ENCODE data around the gene ILK.

DNA sequence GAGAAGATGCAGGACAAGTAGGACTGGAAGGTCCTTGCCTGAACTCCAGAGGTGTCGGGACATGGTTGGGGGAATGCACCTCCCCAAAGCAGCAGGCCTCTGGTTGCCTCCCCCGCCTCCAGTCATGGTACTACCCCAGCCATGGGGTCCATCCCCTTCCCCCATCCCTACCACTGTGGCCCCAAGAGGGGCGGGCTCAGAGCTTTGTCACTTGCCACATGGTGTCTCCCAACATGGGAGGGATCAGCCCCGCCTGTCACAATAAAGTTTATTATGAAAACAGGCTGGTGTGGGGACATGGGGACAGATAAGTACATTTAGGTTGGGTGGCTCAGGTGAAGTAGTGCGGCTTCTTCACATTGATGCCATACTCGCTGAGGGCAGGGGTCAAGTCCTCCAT lies 7.0 kb downstream of the ILK start:
- TF ChIP-seq, protein P1, sequence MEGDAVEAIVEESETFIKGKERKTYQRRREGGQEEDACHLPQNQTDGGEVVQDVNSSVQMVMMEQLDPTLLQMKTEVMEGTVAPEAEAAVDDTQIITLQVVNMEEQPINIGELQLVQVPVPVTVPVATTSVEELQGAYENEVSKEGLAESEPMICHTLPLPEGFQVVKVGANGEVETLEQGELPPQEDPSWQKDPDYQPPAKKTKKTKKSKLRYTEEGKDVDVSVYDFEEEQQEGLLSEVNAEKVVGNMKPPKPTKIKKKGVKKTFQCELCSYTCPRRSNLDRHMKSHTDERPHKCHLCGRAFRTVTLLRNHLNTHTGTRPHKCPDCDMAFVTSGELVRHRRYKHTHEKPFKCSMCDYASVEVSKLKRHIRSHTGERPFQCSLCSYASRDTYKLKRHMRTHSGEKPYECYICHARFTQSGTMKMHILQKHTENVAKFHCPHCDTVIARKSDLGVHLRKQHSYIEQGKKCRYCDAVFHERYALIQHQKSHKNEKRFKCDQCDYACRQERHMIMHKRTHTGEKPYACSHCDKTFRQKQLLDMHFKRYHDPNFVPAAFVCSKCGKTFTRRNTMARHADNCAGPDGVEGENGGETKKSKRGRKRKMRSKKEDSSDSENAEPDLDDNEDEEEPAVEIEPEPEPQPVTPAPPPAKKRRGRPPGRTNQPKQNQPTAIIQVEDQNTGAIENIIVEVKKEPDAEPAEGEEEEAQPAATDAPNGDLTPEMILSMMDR (IDR thresholded peaks at IDR 0.05 in 2 of 3, conservative IDR thresholded peaks at IDR 0.05 in 1 of 3; ENCODE audit: control insufficient read depth in 2 of 3, extremely low read depth in 1 of 3, insufficient read depth in 1 of 3, low read depth in 3 of 3, low read length in 3 of 3), result no peak
- TF ChIP-seq POLR2AphosphoS5 (IDR thresholded peaks at IDR 0.05; ENCODE audit: low read length), result peak; percentile 2; the same call in 1 of the 2 replicates
- no peak for TF ChIP-seq POLR2AphosphoS2 (IDR thresholded peaks at IDR 0.05; ENCODE audit: low read depth, low read length)
- no peak for TF ChIP-seq CREB1 (IDR thresholded peaks at IDR 0.05; ENCODE audit: low read depth)
- no peak for TF ChIP-seq DPF2 (IDR thresholded peaks at IDR 0.05)
- TF ChIP-seq MEF2A (IDR thresholded peaks at IDR 0.05; ENCODE audit: insufficient read depth, low read depth, low read length), result no peak
- no peak for TF ChIP-seq NFYB (IDR thresholded peaks at IDR 0.05; ENCODE audit: insufficient read depth, low read depth, low read length)
- TF ChIP-seq, protein P2, sequence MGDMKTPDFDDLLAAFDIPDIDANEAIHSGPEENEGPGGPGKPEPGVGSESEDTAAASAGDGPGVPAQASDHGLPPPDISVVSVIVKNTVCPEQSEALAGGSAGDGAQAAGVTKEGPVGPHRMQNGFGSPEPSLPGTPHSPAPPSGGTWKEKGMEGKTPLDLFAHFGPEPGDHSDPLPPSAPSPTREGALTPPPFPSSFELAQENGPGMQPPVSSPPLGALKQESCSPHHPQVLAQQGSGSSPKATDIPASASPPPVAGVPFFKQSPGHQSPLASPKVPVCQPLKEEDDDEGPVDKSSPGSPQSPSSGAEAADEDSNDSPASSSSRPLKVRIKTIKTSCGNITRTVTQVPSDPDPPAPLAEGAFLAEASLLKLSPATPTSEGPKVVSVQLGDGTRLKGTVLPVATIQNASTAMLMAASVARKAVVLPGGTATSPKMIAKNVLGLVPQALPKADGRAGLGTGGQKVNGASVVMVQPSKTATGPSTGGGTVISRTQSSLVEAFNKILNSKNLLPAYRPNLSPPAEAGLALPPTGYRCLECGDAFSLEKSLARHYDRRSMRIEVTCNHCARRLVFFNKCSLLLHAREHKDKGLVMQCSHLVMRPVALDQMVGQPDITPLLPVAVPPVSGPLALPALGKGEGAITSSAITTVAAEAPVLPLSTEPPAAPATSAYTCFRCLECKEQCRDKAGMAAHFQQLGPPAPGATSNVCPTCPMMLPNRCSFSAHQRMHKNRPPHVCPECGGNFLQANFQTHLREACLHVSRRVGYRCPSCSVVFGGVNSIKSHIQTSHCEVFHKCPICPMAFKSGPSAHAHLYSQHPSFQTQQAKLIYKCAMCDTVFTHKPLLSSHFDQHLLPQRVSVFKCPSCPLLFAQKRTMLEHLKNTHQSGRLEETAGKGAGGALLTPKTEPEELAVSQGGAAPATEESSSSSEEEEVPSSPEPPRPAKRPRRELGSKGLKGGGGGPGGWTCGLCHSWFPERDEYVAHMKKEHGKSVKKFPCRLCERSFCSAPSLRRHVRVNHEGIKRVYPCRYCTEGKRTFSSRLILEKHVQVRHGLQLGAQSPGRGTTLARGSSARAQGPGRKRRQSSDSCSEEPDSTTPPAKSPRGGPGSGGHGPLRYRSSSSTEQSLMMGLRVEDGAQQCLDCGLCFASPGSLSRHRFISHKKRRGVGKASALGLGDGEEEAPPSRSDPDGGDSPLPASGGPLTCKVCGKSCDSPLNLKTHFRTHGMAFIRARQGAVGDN (IDR thresholded peaks at IDR 0.05), result no peak

Data from GM12878 (cell line).